Measurements from ENCODE around the gene TXNDC9. TPM values are rescaled to one million over a fixed set of nuclear protein-coding genes. Genes with fewer than 3 reads are reported as not detected.
"Not testable (repeated sequence)": the region's sequence is repeated elsewhere in the genome, so short reads cannot be mapped to it uniquely, and the experiment has no call there.

TXNDC9 gene
- total RNA-seq, 4 donors from 2014 or later, result 11.3 to 41.5 (median 33.2) TPM

DNA sequence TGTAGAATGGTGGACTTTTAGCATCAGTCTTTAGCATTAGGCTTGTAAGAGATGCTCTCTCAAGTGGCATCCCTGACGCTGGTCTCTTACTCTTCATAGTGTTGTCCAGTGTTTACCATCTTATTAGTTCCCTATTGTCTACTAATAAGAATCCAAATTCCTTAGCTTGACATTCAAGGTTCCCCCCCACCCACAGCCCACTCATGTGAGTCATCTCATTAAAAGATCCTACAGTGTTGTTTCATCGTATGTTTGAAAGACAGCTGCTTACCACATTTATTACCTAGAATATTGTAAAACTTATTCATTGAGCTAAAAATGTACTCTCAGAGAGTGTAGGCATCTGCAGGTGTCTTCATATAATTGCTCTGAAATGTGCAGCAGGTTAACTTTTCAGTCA is 29.5 kb upstream of the TXNDC9 start:
- intact Hi-C loops (cut with DNase I; ENCODE audit: low total_unique reads) (no loop called here), in situ Hi-C loops (cut with MboI; ENCODE audit: low pct_ligation_motif_present in 1 of 4, low pct_unique_long_range_greater_than_20kb in 1 of 4, low sequenced_read_pairs in 3 of 4) (no loop called here)
- Histone ChIP-seq H3K27ac (no peak overlapping the region), H3K27me3 (no peaks in the 10 kb centered on the region), H3K9me3 (no peaks in the 10 kb centered on the region), H3K4me3 (no peak overlapping the region), H3K4me1 (no peaks in the 10 kb centered on the region), H3K36me3 (peaks cover 0 to 86% (median 22%) of the 10 kb centered on the region in 4 donors)
- DNase-seq, result no peak
- TF ChIP-seq POLR2AphosphoS5 (IDR thresholded peaks at IDR 0.05), result no peak
- no peak for TF ChIP-seq POLR2A (IDR thresholded peaks at IDR 0.05)
- TF ChIP-seq CTCF (IDR thresholded peaks at IDR 0.05), result no peak
- no peak for TF ChIP-seq EP300 (IDR thresholded peaks at IDR 0.05; ENCODE audit: low read depth)
- 71% methylated on average over 2 of the region's 2 CpGs; no CpG with 5 or more reads in 1 of the 2 donors for WGBS, 2 donors (ENCODE audit: low coverage in 1 of 2)

DNA sequence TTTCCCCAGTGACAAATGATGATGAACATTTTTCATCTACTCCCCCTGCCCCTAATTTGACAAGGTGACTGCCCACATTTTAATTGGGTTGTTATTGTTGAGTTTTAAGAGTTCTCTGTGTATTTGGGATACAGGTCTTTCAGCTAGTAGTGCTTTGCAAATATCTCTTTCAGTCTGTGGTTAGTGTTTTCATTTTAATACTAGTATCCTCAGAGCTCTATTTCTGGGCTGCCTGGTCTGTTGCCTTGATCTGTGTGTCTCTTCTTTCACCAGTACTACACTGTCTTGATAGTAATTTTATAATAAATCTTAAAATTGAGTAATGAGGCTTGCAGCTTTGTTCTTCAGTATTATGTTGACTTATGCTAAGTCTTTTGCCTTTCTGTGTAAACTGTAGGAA is 20.7 kb upstream of the TXNDC9 start:
- TF ChIP-seq CTCF (IDR thresholded peaks at IDR 0.05) (no peak), POLR2AphosphoS5 (IDR thresholded peaks at IDR 0.05) (no peak), POLR2A (IDR thresholded peaks at IDR 0.05) (no peak), EP300 (IDR thresholded peaks at IDR 0.05; ENCODE audit: low read depth) (no peak)
- Histone ChIP-seq H3K4me3 (no peak overlapping the region), H3K36me3 (peaks cover 0 to 12% (median 5%) of the 10 kb centered on the region in 4 donors), H3K4me1 (no peaks in the 10 kb centered on the region), H3K27ac (no peak overlapping the region), H3K27me3 (no peaks in the 10 kb centered on the region), H3K9me3 (no peaks in the 10 kb centered on the region)
- DNase-seq, result no peak
- in situ Hi-C loops (cut with MboI; ENCODE audit: low pct_ligation_motif_present in 1 of 4, low pct_unique_long_range_greater_than_20kb in 1 of 4, low sequenced_read_pairs in 3 of 4) (no loop called here), intact Hi-C loops (cut with DNase I; ENCODE audit: low total_unique reads) (loop anchor here (5.0 kb wide), 1 partner anchor 1500 kb away; no protein-coding TSS in a partner anchor)

GRCh38 chr2:99354825-99355224 is 18.7 kb upstream of the TXNDC9 start:
- H3K27ac ChIP-seq, DNase-seq: not testable (repeated sequence)

DNA sequence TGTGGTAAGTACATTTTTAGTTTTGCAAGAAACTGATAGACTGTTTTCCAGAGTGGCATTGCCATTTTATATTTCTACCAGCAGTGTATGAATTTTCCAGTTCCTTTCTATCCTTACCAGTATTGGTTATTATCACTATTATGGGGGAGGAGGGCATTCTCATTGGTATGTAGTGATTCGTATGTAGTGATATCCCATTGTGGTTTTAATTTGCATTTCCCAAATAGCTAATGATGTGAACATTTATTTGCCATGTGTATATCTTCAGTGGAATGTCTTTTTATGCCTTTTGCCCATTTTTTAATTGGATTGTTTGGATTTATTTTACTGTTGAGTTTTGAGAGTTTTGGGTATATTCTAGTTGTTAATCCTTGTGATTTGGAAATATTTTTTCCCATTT is 17.9 kb upstream of the TXNDC9 start:
- Histone ChIP-seq H3K4me1 (peaks cover 0 to 8% (median 3%) of the 10 kb centered on the region in 4 donors), H3K27ac (no peak overlapping the region), H3K9me3 (no peaks in the 10 kb centered on the region), H3K27me3 (no peaks in the 10 kb centered on the region), H3K36me3 (no peaks in the 10 kb centered on the region), H3K4me3 (no peak overlapping the region)
- no peak for DNase-seq
- intact Hi-C loops (cut with DNase I; ENCODE audit: low total_unique reads), result no loop called here
- 63 to 68% methylated on average over 1 of the region's 1 CpG for WGBS, 2 donors (ENCODE audit: low coverage in 1 of 2)
- in situ Hi-C loops (cut with MboI; ENCODE audit: low pct_ligation_motif_present in 1 of 4, low pct_unique_long_range_greater_than_20kb in 1 of 4, low sequenced_read_pairs in 3 of 4), result no loop called here
- no peak for TF ChIP-seq CTCF (IDR thresholded peaks at IDR 0.05)
- no peak for TF ChIP-seq POLR2A (IDR thresholded peaks at IDR 0.05)
- no peak for TF ChIP-seq EP300 (IDR thresholded peaks at IDR 0.05; ENCODE audit: low read depth)
- TF ChIP-seq POLR2AphosphoS5 (IDR thresholded peaks at IDR 0.05), result no peak

More at GRCh38 chr2:99354825-99355224, 18.7 kb upstream of the TXNDC9 start:
- H3K4me1 ChIP-seq; H3K36me3 ChIP-seq; H3K27me3 ChIP-seq; in situ Hi-C loops (cut with MboI; ENCODE audit: low pct_ligation_motif_present in 1 of 4, low pct_unique_long_range_greater_than_20kb in 1 of 4, low sequenced_read_pairs in 3 of 4); H3K9me3 ChIP-seq; H3K4me3 ChIP-seq: not testable (repeated sequence)
- 90 to 94% methylated on average over 4 to 8 of the region's 8 CpGs for WGBS, 2 donors (ENCODE audit: low coverage in 1 of 2)
- intact Hi-C loops (cut with DNase I; ENCODE audit: low total_unique reads), result loop anchor here (5.0 kb wide), 1 partner anchor 1498 kb away; no protein-coding TSS in a partner anchor

GRCh38 chr2:99350194-99350593 is 14.1 kb upstream of the TXNDC9 start:
- Histone ChIP-seq H3K27me3 (no peaks in the 10 kb centered on the region), H3K9me3 (no peaks in the 10 kb centered on the region), H3K27ac (no peak overlapping the region), H3K36me3 (no peaks in the 10 kb centered on the region), H3K4me3 (no peak overlapping the region), H3K4me1 (peaks cover 0 to 8% (median 3%) of the 10 kb centered on the region in 4 donors)
- intact Hi-C loops (cut with DNase I; ENCODE audit: low total_unique reads), result no loop called here
- DNase-seq, result no peak
- TF ChIP-seq EP300 (IDR thresholded peaks at IDR 0.05; ENCODE audit: low read depth) (no peak), POLR2AphosphoS5 (IDR thresholded peaks at IDR 0.05) (no peak), CTCF (IDR thresholded peaks at IDR 0.05) (no peak), POLR2A (IDR thresholded peaks at IDR 0.05) (no peak)
- in situ Hi-C loops (cut with MboI; ENCODE audit: low pct_ligation_motif_present in 1 of 4, low pct_unique_long_range_greater_than_20kb in 1 of 4, low sequenced_read_pairs in 3 of 4), result no loop called here
